ENCODE results near the gene PTPRD. TPM values are rescaled to one million over a fixed set of nuclear protein-coding genes. Genes with fewer than 3 reads are reported as not detected.

The PTPRD gene
- total RNA-seq, 2 experiments from 2014 or later = not detected

- H3K27ac Mint-ChIP-seq = no peak overlapping the region
- H3K9me3 Mint-ChIP-seq = no peaks in the 10 kb centered on the region
- no peaks in the 10 kb centered on the region for H3K36me3 Mint-ChIP-seq (ENCODE audit: low read depth)
- CTCF ChIA-PET = no interaction called here
- H3K4me1 Mint-ChIP-seq = peaks cover 1% of the 10 kb centered on the region
- no peaks in the 10 kb centered on the region for H3K27me3 Mint-ChIP-seq
- DNase-seq = no peak
- POLR2A ChIA-PET = no interaction called here
- no peak overlapping the region for H3K4me3 Mint-ChIP-seq
Measured at GRCh38 chr9:8560560-8561525, 2052.0 kb downstream of the PTPRD start.

DNA sequence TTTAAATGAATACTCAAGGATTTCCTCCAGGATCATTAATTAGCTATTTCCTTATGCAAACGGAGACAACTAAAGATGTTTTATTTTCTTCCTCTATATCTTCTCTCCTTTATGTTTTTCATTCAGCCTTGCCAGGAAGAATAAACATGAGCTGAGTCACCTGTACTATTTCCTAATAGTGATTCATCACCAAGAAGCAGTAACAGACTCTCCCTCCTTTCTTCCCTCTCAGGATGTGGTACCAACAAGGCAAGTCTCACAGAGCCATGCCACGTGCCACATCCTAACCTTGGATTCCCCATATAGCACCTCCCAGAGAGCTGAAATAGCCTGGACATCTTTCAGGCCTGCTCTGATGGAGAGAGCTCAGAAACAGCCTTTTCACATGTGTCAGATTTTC, 2054.6 kb downstream of the PTPRD start:
- no peaks in the 10 kb centered on the region for H3K36me3 Mint-ChIP-seq (ENCODE audit: low read depth)
- CTCF ChIA-PET = no interaction called here

DNA sequence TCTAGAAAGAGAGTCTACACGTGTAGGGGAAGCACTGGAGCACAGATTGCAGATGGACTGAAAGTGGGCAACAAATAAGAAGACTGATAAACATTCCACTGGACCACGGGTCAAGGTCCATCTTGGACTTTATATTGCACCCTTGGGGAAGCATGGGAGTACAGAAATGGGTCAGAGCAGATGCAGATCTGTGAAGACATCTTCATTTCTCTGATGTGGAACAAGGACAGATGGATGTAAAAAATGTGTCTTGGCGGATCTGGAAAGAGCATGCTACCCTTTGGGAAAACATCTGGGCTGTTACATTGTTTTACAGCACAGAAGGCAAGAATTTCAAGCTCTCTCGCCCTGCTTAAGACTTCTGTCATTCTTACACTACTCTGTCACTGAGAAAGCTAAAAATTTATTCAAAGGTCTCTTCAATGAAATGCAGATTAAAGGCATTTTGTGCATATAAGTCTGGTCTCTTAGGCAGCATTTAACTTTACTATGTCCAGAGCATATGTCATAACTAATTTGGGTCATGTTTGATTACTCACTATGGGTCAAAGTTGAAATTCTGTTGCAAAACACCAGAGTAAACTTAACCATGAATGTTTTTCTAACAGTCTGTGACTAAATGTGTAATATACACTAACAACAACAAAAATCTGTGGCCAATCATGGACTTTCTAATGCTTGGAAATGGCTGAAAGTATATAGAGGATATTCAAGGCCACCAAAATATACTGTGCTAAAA, 2056.9 kb downstream of the PTPRD start:
- H3K4me1 Mint-ChIP-seq = no peaks in the 10 kb centered on the region
- no peak overlapping the region for H3K4me3 Mint-ChIP-seq
- CTCF ChIA-PET = no interaction called here
- H3K9me3 Mint-ChIP-seq = no peaks in the 10 kb centered on the region
- no peak overlapping the region for H3K27ac Mint-ChIP-seq
- no peak for DNase-seq
- POLR2A ChIA-PET = no interaction called here
- H3K27me3 Mint-ChIP-seq = no peaks in the 10 kb centered on the region
- no peaks in the 10 kb centered on the region for H3K36me3 Mint-ChIP-seq (ENCODE audit: low read depth)

More for the DNA sequence above, 2054.6 kb downstream of the PTPRD start:
- no peak for DNase-seq
- Mint-ChIP-seq H3K4me1 (no peaks in the 10 kb centered on the region), H3K4me3 (no peak overlapping the region), H3K27me3 (no peaks in the 10 kb centered on the region), H3K27ac (no peak overlapping the region), H3K9me3 (no peaks in the 10 kb centered on the region)
- POLR2A ChIA-PET = no interaction called here

DNA sequence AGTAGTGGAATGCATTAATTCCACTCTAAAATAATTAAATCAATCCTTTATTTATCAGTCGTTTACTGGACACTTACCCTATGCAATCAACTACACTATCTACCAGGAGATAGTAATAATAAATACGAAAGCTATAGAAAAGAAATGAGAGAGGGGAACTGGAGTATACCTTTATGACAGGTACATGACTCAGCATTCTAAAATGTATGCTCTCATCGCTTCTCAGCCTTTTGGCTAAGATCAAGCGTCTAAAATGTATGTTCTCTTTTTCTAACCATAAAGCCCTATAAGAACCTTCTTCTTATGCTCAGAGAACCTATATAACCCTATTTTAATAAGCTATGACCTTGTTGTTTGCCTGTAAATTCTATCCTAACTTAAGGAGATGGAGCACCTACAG, 2059.4 kb downstream of the PTPRD start:
- DNase-seq = no peak
- POLR2A ChIA-PET = no interaction called here
- CTCF ChIA-PET = no interaction called here
- Mint-ChIP-seq H3K27me3 (no peaks in the 10 kb centered on the region), H3K36me3 (ENCODE audit: low read depth) (no peaks in the 10 kb centered on the region), H3K9me3 (no peaks in the 10 kb centered on the region), H3K4me1 (no peaks in the 10 kb centered on the region), H3K4me3 (no peak overlapping the region), H3K27ac (no peak overlapping the region)

DNA sequence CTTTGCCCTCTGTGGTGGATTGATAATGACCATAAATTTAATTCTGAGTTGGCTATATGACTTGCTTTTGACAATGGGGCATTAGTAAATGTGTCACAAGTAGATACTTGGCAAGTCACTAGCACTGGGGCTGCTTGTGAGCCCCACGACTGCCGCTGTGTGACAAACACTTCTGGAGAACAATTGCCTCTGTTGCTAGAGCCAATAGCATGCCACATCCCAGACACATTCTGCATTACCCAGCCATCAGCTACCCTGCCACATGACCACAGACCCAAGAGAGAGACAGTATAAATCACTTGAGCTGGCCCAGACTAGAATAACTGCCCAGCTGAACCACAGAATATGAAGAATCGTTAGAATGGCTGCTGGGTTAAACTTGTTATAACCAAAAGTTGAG, 2060.1 kb downstream of the PTPRD start:
- no peaks in the 10 kb centered on the region for H3K27me3 Mint-ChIP-seq
- CTCF ChIA-PET = no interaction called here
- no peaks in the 10 kb centered on the region for H3K9me3 Mint-ChIP-seq
- no peaks in the 10 kb centered on the region for H3K4me1 Mint-ChIP-seq
- POLR2A ChIA-PET = no interaction called here
- no peak overlapping the region for H3K4me3 Mint-ChIP-seq
- H3K36me3 Mint-ChIP-seq (ENCODE audit: low read depth) = no peaks in the 10 kb centered on the region
- DNase-seq = no peak
- H3K27ac Mint-ChIP-seq = no peak overlapping the region

GRCh38 chr9:8549214-8549613, 2063.6 kb downstream of the PTPRD start:
- H3K4me1 Mint-ChIP-seq = no peaks in the 10 kb centered on the region
- H3K27ac Mint-ChIP-seq = no peak overlapping the region
- POLR2A ChIA-PET = no interaction called here
- H3K27me3 Mint-ChIP-seq = no peaks in the 10 kb centered on the region
- no peaks in the 10 kb centered on the region for H3K36me3 Mint-ChIP-seq (ENCODE audit: low read depth)
- CTCF ChIA-PET = no interaction called here
- no peak overlapping the region for H3K4me3 Mint-ChIP-seq
- DNase-seq = no peak
- no peaks in the 10 kb centered on the region for H3K9me3 Mint-ChIP-seq

DNA sequence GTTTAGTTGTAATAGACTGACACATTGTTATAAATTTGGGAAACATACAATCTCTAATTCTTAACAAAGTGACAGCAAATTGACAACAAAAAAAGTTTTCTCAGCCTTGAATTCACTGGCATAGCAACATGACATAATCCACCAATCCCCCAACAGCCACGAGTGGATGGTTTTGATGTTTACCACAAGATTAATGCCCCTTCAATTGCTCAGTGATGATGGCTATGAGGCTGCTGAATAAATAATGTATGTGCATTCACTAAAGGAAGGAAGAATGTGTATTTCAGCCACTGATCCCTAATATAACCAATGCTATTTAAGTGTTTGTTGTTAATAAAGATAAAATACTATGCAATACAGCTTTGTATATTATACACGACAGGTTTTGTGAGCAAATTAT, 2069.6 kb downstream of the PTPRD start:
- H3K27ac Mint-ChIP-seq = no peak overlapping the region
- ChIA-PET POLR2A (no interaction called here), CTCF (interaction anchor here (0.6 kb wide), 1 partner anchor 1400 kb away, joined by 3 read pairs; no protein-coding TSS in a partner anchor)
- H3K4me1 Mint-ChIP-seq = no peaks in the 10 kb centered on the region
- DNase-seq = no peak
- no peaks in the 10 kb centered on the region for H3K36me3 Mint-ChIP-seq (ENCODE audit: low read depth)
- H3K9me3 Mint-ChIP-seq = no peaks in the 10 kb centered on the region
- no peaks in the 10 kb centered on the region for H3K27me3 Mint-ChIP-seq
- no peak overlapping the region for H3K4me3 Mint-ChIP-seq

DNA sequence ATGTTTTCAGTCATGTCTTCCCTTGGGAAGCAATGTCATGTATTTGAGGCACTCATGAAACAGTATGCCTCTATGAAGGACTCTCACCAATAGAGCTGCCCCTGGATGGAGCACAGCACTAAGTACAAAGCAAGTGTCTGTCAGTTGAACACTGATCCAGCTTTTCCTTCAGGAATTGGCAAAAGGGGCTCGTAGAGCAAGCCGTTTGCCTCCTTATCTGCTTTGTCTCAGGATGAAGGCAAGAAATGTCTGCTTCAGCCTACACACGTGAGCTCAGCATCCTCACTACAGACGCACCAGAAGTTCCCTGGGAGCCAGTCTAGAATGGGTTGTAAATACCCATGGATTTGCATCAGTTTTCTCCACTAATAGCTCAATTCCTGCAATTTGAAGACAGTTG, 2070.3 kb downstream of the PTPRD start:
- ChIA-PET POLR2A (no interaction called here), CTCF (no interaction called here)
- no peak for DNase-seq
- no peak overlapping the region for H3K27ac Mint-ChIP-seq
- no peaks in the 10 kb centered on the region for H3K9me3 Mint-ChIP-seq
- no peaks in the 10 kb centered on the region for H3K27me3 Mint-ChIP-seq
- H3K4me3 Mint-ChIP-seq = no peak overlapping the region
- no peaks in the 10 kb centered on the region for H3K36me3 Mint-ChIP-seq (ENCODE audit: low read depth)
- no peaks in the 10 kb centered on the region for H3K4me1 Mint-ChIP-seq

GRCh38 chr9:8539681-8540197, 2073.1 kb downstream of the PTPRD start:
- H3K36me3 Mint-ChIP-seq (ENCODE audit: low read depth) = no peaks in the 10 kb centered on the region
- ChIA-PET POLR2A (no interaction called here), CTCF (no interaction called here)
- no peaks in the 10 kb centered on the region for H3K4me1 Mint-ChIP-seq
- no peak for DNase-seq
- H3K4me3 Mint-ChIP-seq = no peak overlapping the region
- H3K27me3 Mint-ChIP-seq = no peaks in the 10 kb centered on the region
- no peak overlapping the region for H3K27ac Mint-ChIP-seq
- H3K9me3 Mint-ChIP-seq = no peaks in the 10 kb centered on the region

DNA sequence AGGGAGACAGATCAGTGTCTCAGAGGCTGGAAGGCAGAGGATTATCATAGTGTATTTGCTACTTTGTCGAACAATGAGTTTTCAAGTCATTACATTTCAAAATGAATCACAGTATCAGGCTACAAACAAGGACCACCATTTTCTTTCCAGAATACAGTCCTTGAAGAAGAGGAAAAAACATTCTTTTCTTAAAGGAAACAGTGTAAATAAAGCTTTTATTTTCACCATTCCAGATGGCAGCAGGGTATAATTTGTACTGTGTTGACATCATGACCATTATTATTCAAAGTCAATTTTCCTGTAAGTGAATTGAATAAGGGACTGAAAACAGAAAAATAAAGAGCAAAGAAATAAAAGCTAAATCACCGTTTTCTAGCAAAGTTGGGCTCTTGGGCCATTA, 2076.0 kb downstream of the PTPRD start:
- no peak for DNase-seq
- Mint-ChIP-seq H3K27me3 (no peaks in the 10 kb centered on the region), H3K4me3 (no peak overlapping the region), H3K36me3 (ENCODE audit: low read depth) (no peaks in the 10 kb centered on the region), H3K27ac (no peak overlapping the region), H3K9me3 (no peaks in the 10 kb centered on the region), H3K4me1 (no peaks in the 10 kb centered on the region)
- ChIA-PET CTCF (no interaction called here), POLR2A (no interaction called here)

DNA sequence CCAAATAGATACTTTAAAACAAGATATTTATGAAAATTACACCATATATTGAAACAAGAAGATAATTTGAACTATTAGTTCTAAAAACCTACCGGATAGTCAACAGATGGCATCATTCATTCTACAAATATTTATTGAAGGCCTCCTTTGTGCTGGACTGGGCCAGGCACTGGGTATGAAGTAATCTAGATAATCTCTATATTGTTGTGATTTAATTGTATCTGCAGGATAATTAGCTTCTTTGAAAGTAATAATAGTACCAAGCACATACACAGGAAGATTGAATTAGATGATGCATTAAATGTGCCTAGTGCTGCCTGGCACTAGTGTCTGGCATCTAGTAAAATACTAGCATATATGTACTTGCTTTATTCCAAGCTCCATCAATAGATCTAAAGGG, 2078.0 kb downstream of the PTPRD start:
- no peaks in the 10 kb centered on the region for H3K9me3 Mint-ChIP-seq
- no peaks in the 10 kb centered on the region for H3K27me3 Mint-ChIP-seq
- DNase-seq = no peak
- H3K4me1 Mint-ChIP-seq = no peaks in the 10 kb centered on the region
- H3K4me3 Mint-ChIP-seq = no peak overlapping the region
- H3K36me3 Mint-ChIP-seq (ENCODE audit: low read depth) = no peaks in the 10 kb centered on the region
- ChIA-PET POLR2A (no interaction called here), CTCF (no interaction called here)
- H3K27ac Mint-ChIP-seq = no peak overlapping the region

DNA sequence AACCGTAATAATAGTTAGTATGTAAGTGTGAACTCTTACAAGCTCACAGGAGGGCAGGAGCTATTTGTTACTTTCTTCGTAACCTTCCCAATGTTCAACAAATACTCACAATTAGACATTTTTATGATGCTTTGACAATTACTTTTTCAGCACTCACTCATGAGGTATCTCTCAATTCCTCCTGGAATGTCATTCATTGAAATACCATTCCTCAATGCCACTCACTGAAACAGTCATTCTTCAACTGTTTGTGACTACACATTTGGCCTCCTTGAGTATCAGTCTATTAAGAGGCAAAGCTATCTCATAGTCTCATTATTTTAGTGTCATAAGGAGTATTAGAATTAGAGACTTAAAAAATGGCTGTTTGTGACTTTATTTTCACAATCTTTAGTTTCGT, 2079.1 kb downstream of the PTPRD start:
- Mint-ChIP-seq H3K4me3 (no peak overlapping the region), H3K27ac (no peak overlapping the region), H3K27me3 (no peaks in the 10 kb centered on the region), H3K36me3 (ENCODE audit: low read depth) (no peaks in the 10 kb centered on the region), H3K4me1 (no peaks in the 10 kb centered on the region), H3K9me3 (no peaks in the 10 kb centered on the region)
- no peak for DNase-seq
- ChIA-PET POLR2A (no interaction called here), CTCF (no interaction called here)

DNA sequence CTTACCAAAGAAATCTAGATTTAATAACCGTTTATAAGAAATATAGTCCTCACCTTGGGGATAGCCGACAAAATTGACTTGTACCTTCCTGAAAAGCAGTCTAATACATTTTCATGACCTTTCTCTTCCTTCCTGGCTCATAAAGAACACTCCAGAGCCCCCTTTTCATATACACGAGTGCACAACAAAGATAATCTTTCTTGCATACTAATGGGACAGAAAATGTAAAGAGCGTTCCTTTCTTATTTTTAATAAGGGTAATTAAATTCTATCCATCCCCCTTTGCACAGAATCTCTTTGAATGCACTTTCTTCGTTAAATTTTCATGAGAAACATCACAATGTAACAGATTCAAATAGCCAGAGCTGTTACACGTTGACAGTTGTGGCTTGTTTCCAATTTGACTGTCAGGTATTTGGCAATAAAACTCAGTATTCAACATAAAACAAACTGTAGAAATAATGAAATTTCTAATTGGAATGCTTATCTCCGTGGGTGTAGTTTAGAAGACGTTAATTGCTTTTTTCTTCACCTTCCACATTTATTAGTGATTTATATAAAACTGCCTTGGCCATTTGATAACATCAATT, 2080.9 kb downstream of the PTPRD start:
- ChIA-PET POLR2A (no interaction called here), CTCF (no interaction called here)
- H3K27ac Mint-ChIP-seq = no peak overlapping the region
- no peak for DNase-seq
- no peak overlapping the region for H3K4me3 Mint-ChIP-seq
- no peaks in the 10 kb centered on the region for H3K9me3 Mint-ChIP-seq
- H3K4me1 Mint-ChIP-seq = no peaks in the 10 kb centered on the region
- no peaks in the 10 kb centered on the region for H3K36me3 Mint-ChIP-seq (ENCODE audit: low read depth)
- H3K27me3 Mint-ChIP-seq = no peaks in the 10 kb centered on the region

Measured in activated CD4-positive, alpha-beta memory T cell treated with anti-CD3 and anti-CD28 coated beads, Interleukin-2, amount 10 ng/mL, durations not matched to agents 7 days and 5 days (primary cell).